H1 (cell line): Measurements from ENCODE around the gene MAFG. TPM values are rescaled to one million over a fixed set of nuclear protein-coding genes. Genes with fewer than 3 reads are reported as not detected.

Source experiments
- CTCF ChIA-PET: fragments of 300-600 bp; sonication (Branson Sonifier 250); formaldehyde crosslinking; loops from one replicate; lab custom pipeline; 2021; ENCODE audit not compliant: partially characterized antibody; lab: Charles Lee
- POLR2A ChIA-PET: fragments of 300-600 bp; sonication (Branson Sonifier 250); formaldehyde crosslinking; loops from one replicate; lab custom pipeline; 2021; ENCODE audit warnings: inconsistent platforms; ENCODE audit not compliant: partially characterized antibody; lab: Charles Lee
- DNase-seq, 2 experiments: peaks; one replicate each; pipeline versions ENCODE4 v3.0.0 to v3.0.0-alpha.2; 2010 to 2022; ENCODE audit warnings: low spot score in 2 of 2, low read depth in 1 of 2, mixed read lengths in 1 of 2
- FAIRE-seq: peaks from 2 replicates; lab custom pipeline; 2011; peaks lifted over from hg19 to GRCh38; lab: Jason Lieb, UNC
- H2AFZ ChIP-seq: 2 replicates; pipeline ENCODE4 v1.8.1; 2012; ENCODE audit warnings: low read length, inconsistent platforms
- H2AK5ac ChIP-seq: 2 replicates; pipeline ENCODE4 v1.6.1; 2013; ENCODE audit warnings: low read depth, low read length
- H2BK120ac ChIP-seq: replicated peaks from 2 replicates; pipeline ENCODE3; 2013; ENCODE audit warnings: low read depth, low read length, inconsistent platforms
- H2BK12ac ChIP-seq: 2 replicates; pipeline ENCODE4 v1.6.1; 2013; ENCODE audit warnings: low read depth, low read length
- H2BK15ac ChIP-seq: 2 replicates; pipeline ENCODE4 v1.6.1; 2013; ENCODE audit warnings: low read length
- H2BK20ac ChIP-seq: 2 replicates; pipeline ENCODE4 v1.6.1; 2013; ENCODE audit warnings: low read length
- H2BK5ac ChIP-seq: 2 replicates; pipeline ENCODE4 v1.6.1; 2013; ENCODE audit warnings: low read depth, low read length
- H3K14ac ChIP-seq: 2 replicates; pipeline ENCODE4 v1.6.1; 2013; ENCODE audit warnings: inconsistent platforms; ENCODE audit not compliant: insufficient read length
- H3K18ac ChIP-seq: 2 replicates; pipeline ENCODE4 v1.6.1; 2013; ENCODE audit warnings: low read length; ENCODE audit errors: extremely low read depth
- H3K23ac ChIP-seq: 2 replicates; pipeline ENCODE4 v1.6.1; 2013; ENCODE audit warnings: inconsistent platforms; ENCODE audit not compliant: insufficient read length
- H3K23me2 ChIP-seq: 2 replicates; pipeline ENCODE4 v1.6.1; 2013; ENCODE audit warnings: low read depth, low read length
- H3K27ac ChIP-seq: 2 replicates; pipeline ENCODE4 v1.6.1; 2011; ENCODE audit warnings: low read depth, low read length, inconsistent platforms
- H3K27me3 ChIP-seq, 4 experiments: replicated peaks in 1 of 4; 1 replicate in 1 of 4; 2 replicates in 3 of 4; pipeline versions ENCODE4 v1.6.1 to v1.8.1; 2011 to 2013; ENCODE audit warnings: low read length in 3 of 4, mild to moderate bottlenecking in 3 of 4, inconsistent platforms in 2 of 4, mixed read lengths in 2 of 4, moderate library complexity in 1 of 4; ENCODE audit not compliant: control insufficient read depth in 3 of 4, insufficient read depth in 3 of 4; ENCODE audit errors: extremely low read depth in 1 of 4
- H3K36me3 ChIP-seq, 4 experiments: 2 replicates each; pipeline versions ENCODE4 v1.6.1 to v1.8.1; 2011 to 2013; ENCODE audit warnings: mild to moderate bottlenecking in 4 of 4, low read length in 3 of 4, moderate library complexity in 2 of 4, control low read depth in 1 of 4, inconsistent platforms in 1 of 4; ENCODE audit not compliant: insufficient read depth in 4 of 4, control insufficient read depth in 2 of 4
- H3K4ac ChIP-seq: replicated peaks from 2 replicates; pipeline ENCODE3; 2013; ENCODE audit warnings: low read length, low read depth, mixed read lengths, inconsistent platforms; ENCODE audit not compliant: insufficient read length
- H3K4me1 ChIP-seq, 4 experiments: replicated peaks in 1 of 4; 1 replicate in 1 of 4; 2 replicates in 3 of 4; pipeline versions ENCODE4 v1.6.1 to v1.8.1; 2011 to 2013; ENCODE audit warnings: low read length in 3 of 4, inconsistent platforms in 2 of 4, mixed read lengths in 1 of 4; ENCODE audit not compliant: insufficient read depth in 4 of 4, control insufficient read depth in 3 of 4
- H3K4me2 ChIP-seq, 2 experiments: 2 replicates each; pipeline versions ENCODE4 v1.6.1 to v1.8.1; 2011 to 2013; ENCODE audit warnings: low read depth in 2 of 2, low read length in 2 of 2, control low read depth in 1 of 2, inconsistent platforms in 1 of 2, mild to moderate bottlenecking in 1 of 2; ENCODE audit not compliant: insufficient read depth in 1 of 2
- H3K4me3 ChIP-seq, 4 experiments: fragments of 200-600, 300-600 bp in 1 of 4; sonication (generic), shearing (Covaris generic), sonication (Bioruptor Twin) in 1 of 4; 2 replicates each; pipeline versions ENCODE4 v1.5.1 to v1.8.1; 2011 to 2016; ENCODE audit warnings: low read length in 4 of 4, low read depth in 3 of 4, control low read depth in 2 of 4, inconsistent platforms in 2 of 4, mild to moderate bottlenecking in 2 of 4, mixed read lengths in 1 of 4, moderate library complexity in 1 of 4; ENCODE audit not compliant: insufficient read depth in 2 of 4; ENCODE audit errors: extremely low read depth in 1 of 4
- H3K56ac ChIP-seq: replicated peaks from 2 replicates; pipeline ENCODE3; 2013; ENCODE audit warnings: low read depth, mild to moderate bottlenecking, mixed read lengths, low read length, inconsistent platforms; ENCODE audit not compliant: insufficient read length
- H3K79me1 ChIP-seq: 2 replicates; pipeline ENCODE4 v1.6.1; 2013; ENCODE audit warnings: low read depth, low read length, control low read depth
- H3K79me2 ChIP-seq, 2 experiments: 2 replicates each; pipeline versions ENCODE4 v1.6.1 to v1.8.1; 2012 to 2013; ENCODE audit warnings: low read length in 2 of 2, mild to moderate bottlenecking in 2 of 2, inconsistent platforms in 1 of 2; ENCODE audit not compliant: insufficient read depth in 2 of 2, control insufficient read depth in 1 of 2
- H3K9ac ChIP-seq, 4 experiments: replicated peaks in 1 of 4; 1 replicate in 1 of 4; 2 replicates in 3 of 4; pipeline versions ENCODE4 v1.6.1 to v1.8.1; 2011 to 2013; ENCODE audit warnings: low read depth in 3 of 4, low read length in 3 of 4, control low read depth in 2 of 4, mild to moderate bottlenecking in 2 of 4, moderate library complexity in 2 of 4, inconsistent platforms in 1 of 4; ENCODE audit errors: extremely low read depth in 1 of 4
- H3K9me3 ChIP-seq, 2 experiments: 2 replicates each; pipeline versions ENCODE4 v1.6.1 to v1.8.1; 2012 to 2013; ENCODE audit warnings: mild to moderate bottlenecking in 2 of 2, moderate library complexity in 2 of 2, control low read depth in 1 of 2, inconsistent platforms in 1 of 2, low read depth in 1 of 2, low read length in 1 of 2, mixed read lengths in 1 of 2; ENCODE audit not compliant: insufficient read depth in 2 of 2
- H4K20me1 ChIP-seq, 2 experiments: replicated peaks in 1 of 2; 2 replicates each; pipeline versions ENCODE3 to v1.8.1; 2011 to 2013; ENCODE audit warnings: inconsistent platforms in 2 of 2, low read length in 2 of 2, mild to moderate bottlenecking in 1 of 2; ENCODE audit not compliant: insufficient read depth in 2 of 2, control insufficient read depth in 1 of 2
- H4K5ac ChIP-seq: 2 replicates; pipeline ENCODE4 v1.6.1; 2013; ENCODE audit warnings: low read length, low read depth, mixed read lengths, inconsistent platforms; ENCODE audit not compliant: insufficient read length
- H4K8ac ChIP-seq: 2 replicates; pipeline ENCODE4 v1.8.0; 2013; ENCODE audit warnings: mild to moderate bottlenecking, moderate library complexity, low read length, inconsistent platforms; ENCODE audit not compliant: insufficient read depth; ENCODE audit errors: extremely low read depth
- H4K91ac ChIP-seq: replicated peaks from 2 replicates; pipeline ENCODE3; 2013; ENCODE audit warnings: low read length, mixed read lengths, inconsistent platforms; ENCODE audit not compliant: insufficient read length
- CBX8 ChIP-seq: fragments of 300-800, 300-1000 bp; sonication (generic); IDR thresholded peaks from 2 replicates; pipeline ENCODE4 v1.7.1; 2016; ENCODE audit warnings: low read depth, low read length, borderline replicate concordance
- CTCF ChIP-seq, 3 experiments: IDR thresholded peaks; 1 replicate in 2 of 3; 2 replicates in 1 of 3; pipeline versions ENCODE4 v1.5.1 to v1.6.1; 2011; ENCODE audit warnings: low read length in 3 of 3, mild to moderate bottlenecking in 3 of 3, inconsistent platforms in 2 of 3, low read depth in 1 of 3, moderate library complexity in 1 of 3; ENCODE audit not compliant: insufficient read depth in 1 of 3; ENCODE audit errors: control extremely low read depth in 1 of 3
- EGR1 ChIP-seq: IDR thresholded peaks from 2 replicates; pipeline ENCODE4 v1.6.1; 2011; ENCODE audit warnings: low read depth, low read length, borderline replicate concordance
- NANOG ChIP-seq: IDR thresholded peaks from 2 replicates; pipeline ENCODE4 v1.6.1; 2011; ENCODE audit warnings: low read length, low read depth, mild to moderate bottlenecking, inconsistent platforms; ENCODE audit not compliant: insufficient read depth, poor library complexity, severe bottlenecking
- RAD21 ChIP-seq, 2 experiments: IDR thresholded peaks in 1 of 2; conservative IDR thresholded peaks in 1 of 2; 2 replicates each; pipeline ENCODE4 v1.6.1; 2011; ENCODE audit warnings: low read depth in 2 of 2, low read length in 2 of 2, improper control_type of control experiment in 1 of 2, inconsistent platforms in 1 of 2, mild to moderate bottlenecking in 1 of 2, moderate library complexity in 1 of 2
- SIN3A ChIP-seq, 2 experiments: IDR thresholded peaks in 1 of 2; conservative IDR thresholded peaks in 1 of 2; 2 replicates each; pipeline ENCODE4 v1.6.1; 2011 to 2012; ENCODE audit warnings: low read length in 2 of 2, improper control_type of control experiment in 1 of 2, low read depth in 1 of 2, mild to moderate bottlenecking in 1 of 2
- WGBS, 2 experiments: shearing (Covaris generic) in 1 of 2; methylation state at CpG; one replicate each; pipeline versions ENCODE4 v1.1.6 to v1.1.7; 2013 to 2015; ENCODE audit warnings: low lambda C conversion rate in 2 of 2, mixed read lengths in 2 of 2, inconsistent platforms in 1 of 2, low coverage in 1 of 2, missing lambda C conversion rate in 1 of 2; ENCODE audit not compliant: insufficient replicate concordance in 2 of 2, insufficient coverage in 1 of 2, insufficient read length in 1 of 2; ENCODE audit errors: extremely low coverage in 1 of 2, missing lambda C conversion rate in 1 of 2; 5-methylcytosine and 5-hydroxymethylcytosine counted together
- polyA plus RNA-seq, 7 experiments: library from polyadenylated mRNA; depleted of rRNA in 3 of 7; stranded (reverse) in 5 of 7; unstranded in 2 of 7; fragments of >200 nt in 5 of 7; fragments of 200-250 nt in 2 of 7; gene quantifications; 1 replicate in 5 of 7; 2 replicates in 1 of 7; 4 replicates in 1 of 7; pipeline versions ENCODE4 v1.2.1 to v1.2.3, GENCODE V29; 2011 to 2013; ENCODE audit warnings: missing spikeins in 2 of 7, mixed read lengths in 2 of 7
- total RNA-seq: library from RNA; stranded (reverse); fragmentation: NEBNext Ultra II Directional; extraction: Animal tissue kit (Norgen Biotek cat#: 25700); gene quantifications from 2 replicates; pipeline ENCODE4 v1.2.1, GENCODE V29; 2021

MAFG gene
- total and polyA plus RNA-seq, 2 of the 8 experiments (the other 6 are each of a cell fraction or from before 2014, with no cell fraction given) = 25.5 to 26.9 TPM

- Histone ChIP-seq H2BK15ac (no peak overlapping the region), H3K4me2 (peak overlapping the region; percentile 75 to 76), H2BK120ac (no peak overlapping the region), H3K23me2 (peaks cover 12% of the 10 kb centered on the region; the same call in 1 of the 2 replicates), H3K36me3 (peaks cover 0 to 15% (median 5%) of the 10 kb centered on the region in 4 experiments; a peak in 4 of 8 replicates), H3K4me1 (peaks cover 0 to 31% (median 21%) of the 10 kb centered on the region in 4 experiments; a peak in 6 of 7 replicates), H3K14ac (no peak overlapping the region), H3K27me3 (no peaks in the 10 kb centered on the region), H3K9ac (no peak overlapping the region), H3K4me3 (peak overlapping the region; percentile 63 to 79 (median 76); a peak in 7 of 8 replicates), H3K27ac (no peak overlapping the region), H2AK5ac (no peak overlapping the region; the same call in 1 of the 2 replicates), H4K5ac (peak overlapping the region; percentile 63), H2BK5ac (no peak overlapping the region), H2BK12ac (no peak overlapping the region), H3K18ac (no peak overlapping the region; the same call in 1 of the 2 replicates), H4K20me1 (peaks cover 6 to 33% of the 10 kb centered on the region in 2 experiments), H3K23ac (no peak overlapping the region), H2BK20ac (no peak overlapping the region), H3K56ac (peak overlapping the region; percentile 2), H3K4ac (no peak overlapping the region), H4K91ac (peak overlapping the region; percentile 40), H3K79me1 (peaks cover 2% of the 10 kb centered on the region; the same call in 1 of the 2 replicates), H3K9me3 (no peaks in the 10 kb centered on the region), H4K8ac (peak overlapping the region; percentile 75), H3K79me2 (peaks cover 4% of the 10 kb centered on the region in 2 experiments; a peak in 2 of 4 replicates), H2AFZ (no peak overlapping the region)
- 60% methylated on average over 49 of the region's 52 CpGs; no CpG with 5 or more reads in 1 of the 2 experiments for WGBS, 2 experiments
- DNase-seq (peak in 1 of 2 experiments; percentile 90), FAIRE-seq (no peak)
- CTCF ChIA-PET = interaction anchor here (0.7 to 2.9 kb wide), 54 partner anchors 9 to 207 kb away, joined by 3 to 24 read pairs (median 4); partner anchors contain the start of genes MRPL12, MYADML2, NPB and PCYT2
- POLR2A ChIA-PET = interaction anchor here (0.7 to 6.6 kb wide), 37 partner anchors 9 to 184 kb away, joined by 3 to 41 read pairs (median 5); partner anchors contain the start of genes ALYREF, ANAPC11, CENPX and DCXR
- TF ChIP-seq CTCF (IDR thresholded peaks at IDR 0.05; ENCODE audit: control extremely low read depth in 1 of 3, insufficient read depth in 1 of 3, low read depth in 1 of 3, low read length in 3 of 3) (peak; percentile 72 to 76 (median 76)), RAD21 (IDR thresholded peaks at IDR 0.05 in 1 of 2, conservative IDR thresholded peaks at IDR 0.05 in 1 of 2; ENCODE audit: low read depth in 2 of 2, low read length in 2 of 2) (peak; percentile 48 to 63), EGR1 (no peak), CBX8 (no peak), NANOG (peak; percentile 39), SIN3A (conservative IDR thresholded peaks at IDR 0.05 in 1 of 2, IDR thresholded peaks at IDR 0.05 in 1 of 2; ENCODE audit: low read depth in 1 of 2, low read length in 2 of 2) (peak; percentile 45 to 61; a peak in 1 of 4 replicates)
Observed at GRCh38 chr17:81869221-81870130, 58.1 kb downstream of the MAFG start.
